H1 (cell line): ENCODE measurements around the gene PRDM15. TPM values are rescaled to one million over a fixed set of nuclear protein-coding genes. Genes with fewer than 3 reads are reported as not detected.

Source experiments
- CTCF ChIA-PET: fragments of 300-600 bp; sonication (Branson Sonifier 250); formaldehyde crosslinking; loops from one replicate; lab custom pipeline; 2021; ENCODE audit not compliant: partially characterized antibody; lab: Charles Lee
- POLR2A ChIA-PET: fragments of 300-600 bp; sonication (Branson Sonifier 250); formaldehyde crosslinking; loops from one replicate; lab custom pipeline; 2021; ENCODE audit warnings: inconsistent platforms; ENCODE audit not compliant: partially characterized antibody; lab: Charles Lee
- DNase-seq, 2 experiments: peaks; one replicate each; pipeline versions ENCODE4 v3.0.0 to v3.0.0-alpha.2; 2010 to 2022; ENCODE audit warnings: low spot score in 2 of 2, low read depth in 1 of 2, mixed read lengths in 1 of 2
- FAIRE-seq: peaks from 2 replicates; lab custom pipeline; 2011; peaks lifted over from hg19 to GRCh38; lab: Jason Lieb, UNC
- H2AFZ ChIP-seq: 2 replicates; pipeline ENCODE4 v1.8.1; 2012; ENCODE audit warnings: low read length, inconsistent platforms
- H2AK5ac ChIP-seq: 2 replicates; pipeline ENCODE4 v1.6.1; 2013; ENCODE audit warnings: low read depth, low read length
- H2BK120ac ChIP-seq: replicated peaks from 2 replicates; pipeline ENCODE3; 2013; ENCODE audit warnings: low read depth, low read length, inconsistent platforms
- H2BK12ac ChIP-seq: 2 replicates; pipeline ENCODE4 v1.6.1; 2013; ENCODE audit warnings: low read depth, low read length
- H2BK15ac ChIP-seq: 2 replicates; pipeline ENCODE4 v1.6.1; 2013; ENCODE audit warnings: low read length
- H2BK20ac ChIP-seq: 2 replicates; pipeline ENCODE4 v1.6.1; 2013; ENCODE audit warnings: low read length
- H2BK5ac ChIP-seq: 2 replicates; pipeline ENCODE4 v1.6.1; 2013; ENCODE audit warnings: low read depth, low read length
- H3K14ac ChIP-seq: 2 replicates; pipeline ENCODE4 v1.6.1; 2013; ENCODE audit warnings: inconsistent platforms; ENCODE audit not compliant: insufficient read length
- H3K18ac ChIP-seq: 2 replicates; pipeline ENCODE4 v1.6.1; 2013; ENCODE audit warnings: low read length; ENCODE audit errors: extremely low read depth
- H3K23ac ChIP-seq: 2 replicates; pipeline ENCODE4 v1.6.1; 2013; ENCODE audit warnings: inconsistent platforms; ENCODE audit not compliant: insufficient read length
- H3K23me2 ChIP-seq: 2 replicates; pipeline ENCODE4 v1.6.1; 2013; ENCODE audit warnings: low read depth, low read length
- H3K27ac ChIP-seq: 2 replicates; pipeline ENCODE4 v1.6.1; 2011; ENCODE audit warnings: low read depth, low read length, inconsistent platforms
- H3K27me3 ChIP-seq, 4 experiments: replicated peaks in 1 of 4; 1 replicate in 1 of 4; 2 replicates in 3 of 4; pipeline versions ENCODE4 v1.6.1 to v1.8.1; 2011 to 2013; ENCODE audit warnings: low read length in 3 of 4, mild to moderate bottlenecking in 3 of 4, inconsistent platforms in 2 of 4, mixed read lengths in 2 of 4, moderate library complexity in 1 of 4; ENCODE audit not compliant: control insufficient read depth in 3 of 4, insufficient read depth in 3 of 4; ENCODE audit errors: extremely low read depth in 1 of 4
- H3K36me3 ChIP-seq, 4 experiments: 2 replicates each; pipeline versions ENCODE4 v1.6.1 to v1.8.1; 2011 to 2013; ENCODE audit warnings: mild to moderate bottlenecking in 4 of 4, low read length in 3 of 4, moderate library complexity in 2 of 4, control low read depth in 1 of 4, inconsistent platforms in 1 of 4; ENCODE audit not compliant: insufficient read depth in 4 of 4, control insufficient read depth in 2 of 4
- H3K4ac ChIP-seq: replicated peaks from 2 replicates; pipeline ENCODE3; 2013; ENCODE audit warnings: low read length, low read depth, mixed read lengths, inconsistent platforms; ENCODE audit not compliant: insufficient read length
- H3K4me1 ChIP-seq, 4 experiments: replicated peaks in 1 of 4; 1 replicate in 1 of 4; 2 replicates in 3 of 4; pipeline versions ENCODE4 v1.6.1 to v1.8.1; 2011 to 2013; ENCODE audit warnings: low read length in 3 of 4, inconsistent platforms in 2 of 4, mixed read lengths in 1 of 4; ENCODE audit not compliant: insufficient read depth in 4 of 4, control insufficient read depth in 3 of 4
- H3K4me2 ChIP-seq, 2 experiments: 2 replicates each; pipeline versions ENCODE4 v1.6.1 to v1.8.1; 2011 to 2013; ENCODE audit warnings: low read depth in 2 of 2, low read length in 2 of 2, control low read depth in 1 of 2, inconsistent platforms in 1 of 2, mild to moderate bottlenecking in 1 of 2; ENCODE audit not compliant: insufficient read depth in 1 of 2
- H3K4me3 ChIP-seq, 4 experiments: fragments of 200-600, 300-600 bp in 1 of 4; sonication (generic), shearing (Covaris generic), sonication (Bioruptor Twin) in 1 of 4; 2 replicates each; pipeline versions ENCODE4 v1.5.1 to v1.8.1; 2011 to 2016; ENCODE audit warnings: low read length in 4 of 4, low read depth in 3 of 4, control low read depth in 2 of 4, inconsistent platforms in 2 of 4, mild to moderate bottlenecking in 2 of 4, mixed read lengths in 1 of 4, moderate library complexity in 1 of 4; ENCODE audit not compliant: insufficient read depth in 2 of 4; ENCODE audit errors: extremely low read depth in 1 of 4
- H3K56ac ChIP-seq: replicated peaks from 2 replicates; pipeline ENCODE3; 2013; ENCODE audit warnings: low read depth, mild to moderate bottlenecking, mixed read lengths, low read length, inconsistent platforms; ENCODE audit not compliant: insufficient read length
- H3K79me1 ChIP-seq: 2 replicates; pipeline ENCODE4 v1.6.1; 2013; ENCODE audit warnings: low read depth, low read length, control low read depth
- H3K79me2 ChIP-seq, 2 experiments: 2 replicates each; pipeline versions ENCODE4 v1.6.1 to v1.8.1; 2012 to 2013; ENCODE audit warnings: low read length in 2 of 2, mild to moderate bottlenecking in 2 of 2, inconsistent platforms in 1 of 2; ENCODE audit not compliant: insufficient read depth in 2 of 2, control insufficient read depth in 1 of 2
- H3K9ac ChIP-seq, 4 experiments: replicated peaks in 1 of 4; 1 replicate in 1 of 4; 2 replicates in 3 of 4; pipeline versions ENCODE4 v1.6.1 to v1.8.1; 2011 to 2013; ENCODE audit warnings: low read depth in 3 of 4, low read length in 3 of 4, control low read depth in 2 of 4, mild to moderate bottlenecking in 2 of 4, moderate library complexity in 2 of 4, inconsistent platforms in 1 of 4; ENCODE audit errors: extremely low read depth in 1 of 4
- H3K9me3 ChIP-seq, 2 experiments: 2 replicates each; pipeline versions ENCODE4 v1.6.1 to v1.8.1; 2012 to 2013; ENCODE audit warnings: mild to moderate bottlenecking in 2 of 2, moderate library complexity in 2 of 2, control low read depth in 1 of 2, inconsistent platforms in 1 of 2, low read depth in 1 of 2, low read length in 1 of 2, mixed read lengths in 1 of 2; ENCODE audit not compliant: insufficient read depth in 2 of 2
- H4K20me1 ChIP-seq, 2 experiments: replicated peaks in 1 of 2; 2 replicates each; pipeline versions ENCODE3 to v1.8.1; 2011 to 2013; ENCODE audit warnings: inconsistent platforms in 2 of 2, low read length in 2 of 2, mild to moderate bottlenecking in 1 of 2; ENCODE audit not compliant: insufficient read depth in 2 of 2, control insufficient read depth in 1 of 2
- H4K5ac ChIP-seq: 2 replicates; pipeline ENCODE4 v1.6.1; 2013; ENCODE audit warnings: low read length, low read depth, mixed read lengths, inconsistent platforms; ENCODE audit not compliant: insufficient read length
- H4K8ac ChIP-seq: 2 replicates; pipeline ENCODE4 v1.8.0; 2013; ENCODE audit warnings: mild to moderate bottlenecking, moderate library complexity, low read length, inconsistent platforms; ENCODE audit not compliant: insufficient read depth; ENCODE audit errors: extremely low read depth
- H4K91ac ChIP-seq: replicated peaks from 2 replicates; pipeline ENCODE3; 2013; ENCODE audit warnings: low read length, mixed read lengths, inconsistent platforms; ENCODE audit not compliant: insufficient read length
- ASH2L ChIP-seq: fragments of 200-600, 300-600 bp; sonication (generic); IDR thresholded peaks from one replicate; pipeline ENCODE4 v1.7.1; 2017; ENCODE audit warnings: low read length
- CHD2 ChIP-seq: IDR thresholded peaks from 2 replicates; pipeline ENCODE4 v1.6.1; 2012; ENCODE audit warnings: low read length, improper control_type of control experiment
- CTBP2 ChIP-seq: IDR thresholded peaks from 2 replicates; pipeline ENCODE4 v1.7.0; 2011; ENCODE audit warnings: borderline replicate concordance, mild to moderate bottlenecking, moderate library complexity, mixed read lengths, low read length; ENCODE audit not compliant: insufficient read depth, insufficient read length
- EP300 ChIP-seq, 2 experiments: IDR thresholded peaks; 1 replicate in 1 of 2; 2 replicates in 1 of 2; pipeline ENCODE4 v1.6.1; 2011 to 2012; ENCODE audit warnings: low read depth in 2 of 2, low read length in 2 of 2, mild to moderate bottlenecking in 2 of 2, borderline replicate concordance in 1 of 2, inconsistent platforms in 1 of 2, moderate library complexity in 1 of 2
- JUN ChIP-seq: IDR thresholded peaks from 2 replicates; pipeline ENCODE4 v1.6.1; 2011; ENCODE audit warnings: low read depth, mild to moderate bottlenecking, improper control_type of control experiment, low read length
- JUND ChIP-seq: IDR thresholded peaks from 2 replicates; pipeline ENCODE4 v1.6.1; 2011; ENCODE audit warnings: mild to moderate bottlenecking, improper control_type of control experiment, low read length
- POLR2AphosphoS5 ChIP-seq: IDR thresholded peaks from 2 replicates; pipeline ENCODE4 v1.6.1; 2011; ENCODE audit warnings: low read depth, low read length
- RFX5 ChIP-seq: IDR thresholded peaks from 2 replicates; pipeline ENCODE4 v1.6.1; 2011; ENCODE audit warnings: low read depth, low read length, improper control_type of control experiment, borderline replicate concordance
- SIRT6 ChIP-seq: IDR thresholded peaks from one replicate; pipeline ENCODE4 v1.7.1; 2012; ENCODE audit warnings: low read length, inconsistent platforms
- SP2 ChIP-seq: IDR thresholded peaks from 2 replicates; pipeline ENCODE4 v1.6.1; 2012; ENCODE audit warnings: mild to moderate bottlenecking, low read length, inconsistent platforms
- TCF12 ChIP-seq: IDR thresholded peaks from 2 replicates; pipeline ENCODE4 v1.6.1; 2011; ENCODE audit warnings: low read depth, mild to moderate bottlenecking, low read length
- YY1 ChIP-seq: IDR thresholded peaks from 2 replicates; pipeline ENCODE4 v1.6.1; 2011; ENCODE audit warnings: low read depth, mild to moderate bottlenecking, low read length
- WGBS, 2 experiments: shearing (Covaris generic) in 1 of 2; methylation state at CpG; one replicate each; pipeline versions ENCODE4 v1.1.6 to v1.1.7; 2013 to 2015; ENCODE audit warnings: low lambda C conversion rate in 2 of 2, mixed read lengths in 2 of 2, inconsistent platforms in 1 of 2, low coverage in 1 of 2, missing lambda C conversion rate in 1 of 2; ENCODE audit not compliant: insufficient replicate concordance in 2 of 2, insufficient coverage in 1 of 2, insufficient read length in 1 of 2; ENCODE audit errors: extremely low coverage in 1 of 2, missing lambda C conversion rate in 1 of 2; 5-methylcytosine and 5-hydroxymethylcytosine counted together
- polyA plus RNA-seq, 7 experiments: library from polyadenylated mRNA; depleted of rRNA in 3 of 7; stranded (reverse) in 5 of 7; unstranded in 2 of 7; fragments of >200 nt in 5 of 7; fragments of 200-250 nt in 2 of 7; gene quantifications; 1 replicate in 5 of 7; 2 replicates in 1 of 7; 4 replicates in 1 of 7; pipeline versions ENCODE4 v1.2.1 to v1.2.3, GENCODE V29; 2011 to 2013; ENCODE audit warnings: missing spikeins in 2 of 7, mixed read lengths in 2 of 7
- total RNA-seq: library from RNA; stranded (reverse); fragmentation: NEBNext Ultra II Directional; extraction: Animal tissue kit (Norgen Biotek cat#: 25700); gene quantifications from 2 replicates; pipeline ENCODE4 v1.2.1, GENCODE V29; 2021
- TF ChIP-seq, protein P1 (sequence below): IDR thresholded peaks from 2 replicates; pipeline ENCODE4 v1.6.1; 2012; ENCODE audit warnings: inconsistent platforms

PRDM15 gene
- total and polyA plus RNA-seq, 2 of the 8 experiments (the other 6 are each of a cell fraction or from before 2014, with no cell fraction given), result 9.7 to 10.5 TPM

DNA sequence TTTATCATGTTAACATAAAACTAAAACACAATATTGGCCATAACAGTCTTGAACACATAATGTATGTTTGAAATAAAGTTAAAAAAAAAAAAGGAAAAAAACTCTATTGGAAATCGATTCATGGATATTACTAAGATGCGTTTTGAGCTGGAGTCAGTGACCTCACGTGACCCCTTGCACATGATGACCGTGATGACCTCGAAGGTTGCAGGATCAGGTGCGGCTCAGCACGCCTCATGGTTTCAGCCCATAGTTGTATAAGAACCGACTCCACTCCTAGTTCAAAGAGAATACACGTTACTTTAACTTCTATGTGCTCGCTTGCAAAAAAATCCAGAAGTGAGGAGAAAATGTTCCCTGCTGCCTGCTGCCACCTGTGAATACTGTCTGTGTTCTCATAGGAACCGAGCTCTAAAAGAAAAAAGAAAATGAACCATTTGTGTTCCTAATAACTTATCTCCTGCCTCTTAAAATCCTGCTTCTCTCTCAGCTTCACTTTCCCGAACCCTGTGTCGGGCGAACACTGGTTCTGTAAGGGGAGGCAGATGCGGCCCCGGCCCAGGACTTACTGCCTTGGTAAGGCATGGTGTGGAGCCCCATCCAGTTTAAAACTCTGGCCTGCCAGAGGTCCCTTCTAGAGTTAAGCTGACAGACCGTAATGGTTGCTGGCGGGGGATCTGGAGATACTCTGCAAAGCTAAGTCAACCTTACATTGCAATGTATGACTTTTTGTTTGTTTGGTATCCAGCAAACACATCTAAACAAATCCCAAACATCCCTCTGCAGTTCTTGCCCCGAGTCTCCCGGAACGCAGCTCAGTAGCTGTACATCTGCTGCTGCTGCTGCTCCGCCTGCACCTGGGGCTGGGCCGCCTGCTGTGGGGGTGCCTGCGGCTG, 78.5 kb downstream of the PRDM15 start:
- Histone ChIP-seq H3K36me3 (peaks cover 5 to 10% (median 8%) of the 10 kb centered on the region in 4 experiments; a peak in 6 of 8 replicates), H2AK5ac (no peak overlapping the region), H3K4me1 (peaks cover 0 to 3% (median 1%) of the 10 kb centered on the region in 4 experiments; a peak in 2 of 7 replicates), H2AFZ (no peak overlapping the region), H3K23me2 (peaks cover 3% of the 10 kb centered on the region; the same call in 1 of the 2 replicates), H2BK15ac (no peak overlapping the region), H3K4me2 (no peak overlapping the region), H3K14ac (no peak overlapping the region), H3K79me1 (no peaks in the 10 kb centered on the region), H3K27ac (no peak overlapping the region), H2BK5ac (no peak overlapping the region), H3K18ac (no peak overlapping the region), H3K4ac (no peak overlapping the region), H3K27me3 (no peaks in the 10 kb centered on the region), H4K8ac (no peak overlapping the region), H4K5ac (no peak overlapping the region), H3K9ac (no peak overlapping the region), H3K79me2 (no peaks in the 10 kb centered on the region), H4K91ac (no peak overlapping the region), H2BK120ac (no peak overlapping the region), H2BK12ac (no peak overlapping the region), H3K56ac (no peak overlapping the region), H4K20me1 (peaks cover 2 to 5% of the 10 kb centered on the region in 2 experiments), H3K23ac (no peak overlapping the region), H3K9me3 (no peaks in the 10 kb centered on the region), H2BK20ac (no peak overlapping the region), H3K4me3 (no peak overlapping the region)
- FAIRE-seq (no peak), DNase-seq (no peak)
- POLR2A ChIA-PET, result no interaction called here
- CTCF ChIA-PET, result interaction anchor here (0.5 to 1.7 kb wide), 7 partner anchors 16 to 518 kb away, joined by 3 to 9 read pairs (median 3); no protein-coding TSS in a partner anchor
- 87% methylated on average over 24 of the region's 24 CpGs; no CpG with 5 or more reads in 1 of the 2 experiments for WGBS, 2 experiments
- TF ChIP-seq CHD2, result no peak
- TF ChIP-seq ASH2L, result no peak
- TF ChIP-seq YY1, result no peak
- no peak for TF ChIP-seq CTBP2
- no peak for TF ChIP-seq SP2
- TF ChIP-seq, protein P1, sequence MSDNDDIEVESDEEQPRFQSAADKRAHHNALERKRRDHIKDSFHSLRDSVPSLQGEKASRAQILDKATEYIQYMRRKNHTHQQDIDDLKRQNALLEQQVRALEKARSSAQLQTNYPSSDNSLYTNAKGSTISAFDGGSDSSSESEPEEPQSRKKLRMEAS, result no peak
- TF ChIP-seq EP300 (IDR thresholded peaks at IDR 0.05; ENCODE audit: borderline replicate concordance in 1 of 2, low read depth in 2 of 2, low read length in 2 of 2), result no peak
- no peak for TF ChIP-seq RFX5
- no peak for TF ChIP-seq JUN
- TF ChIP-seq JUND, result no peak
- no peak for TF ChIP-seq POLR2AphosphoS5
- no peak for TF ChIP-seq TCF12
- no peak for TF ChIP-seq SIRT6
